Liver (tissue), 9 donors: ENCODE results near the gene NUB1. TPM values are rescaled to one million over a fixed set of nuclear protein-coding genes. Genes with fewer than 3 reads are reported as not detected.

Experiments
- DNase-seq: peaks from one replicate; pipeline ENCODE4 v3.0.0-alpha.2; 2017; ENCODE audit warnings: low spot score
- H3K27ac ChIP-seq, 2 donors: one replicate each; pipeline ENCODE4 v1.7.0; 2013; ENCODE audit warnings: inconsistent platforms in 2 of 2, low read length in 2 of 2, control low read depth in 1 of 2, low read depth in 1 of 2, mild to moderate bottlenecking in 1 of 2
- H3K27me3 ChIP-seq, 4 donors: one replicate each; pipeline versions ENCODE4 v1.6.1 to v1.7.0; 2013; ENCODE audit warnings: low read length in 3 of 4, inconsistent platforms in 1 of 4, mild to moderate bottlenecking in 1 of 4, moderate library complexity in 1 of 4; ENCODE audit not compliant: control insufficient read depth in 4 of 4, insufficient read depth in 4 of 4
- H3K36me3 ChIP-seq, 4 donors: one replicate each; pipeline versions ENCODE4 v1.6.1 to v1.7.0; 2013; ENCODE audit warnings: low read length in 3 of 4, mild to moderate bottlenecking in 3 of 4, low read depth in 1 of 4, moderate library complexity in 1 of 4; ENCODE audit not compliant: control insufficient read depth in 4 of 4, insufficient read depth in 3 of 4
- H3K4me1 ChIP-seq, 4 donors: one replicate each; pipeline versions ENCODE4 v1.6.1 to v1.7.0; 2013; ENCODE audit warnings: low read length in 3 of 4, mild to moderate bottlenecking in 3 of 4, moderate library complexity in 1 of 4; ENCODE audit not compliant: control insufficient read depth in 4 of 4, insufficient read depth in 4 of 4
- H3K4me3 ChIP-seq, 3 donors: one replicate each; pipeline versions ENCODE4 v1.6.1 to v1.7.0; 2013; ENCODE audit warnings: low read length in 3 of 3, control low read depth in 1 of 3, low read depth in 1 of 3, mild to moderate bottlenecking in 1 of 3
- H3K9ac ChIP-seq, 2 donors: one replicate each; pipeline ENCODE4 v1.7.0; 2013; ENCODE audit warnings: low read length in 2 of 2, mild to moderate bottlenecking in 2 of 2, moderate library complexity in 2 of 2, control low read depth in 1 of 2, low read depth in 1 of 2
- H3K9me3 ChIP-seq, 4 donors: one replicate each; pipeline versions ENCODE4 v1.6.1 to v1.7.0; 2013; ENCODE audit warnings: low read length in 3 of 4; ENCODE audit not compliant: control insufficient read depth in 4 of 4
- EGR1 ChIP-seq, 2 donors: IDR thresholded peaks; 2 replicates each; pipeline ENCODE4 v1.6.1; 2016 to 2018; ENCODE audit warnings: antibody characterized with exemption in 2 of 2, low read depth in 2 of 2
- FOXA2 ChIP-seq: IDR thresholded peaks from 2 replicates; pipeline ENCODE4 v1.6.1; 2016; ENCODE audit warnings: antibody characterized with exemption
- GABPA ChIP-seq, 2 donors: IDR thresholded peaks in 1 of 2; conservative IDR thresholded peaks in 1 of 2; 2 replicates each; pipeline ENCODE4 v1.6.1; 2016; ENCODE audit warnings: antibody characterized with exemption in 2 of 2, mild to moderate bottlenecking in 1 of 2, moderate library complexity in 1 of 2
- HNF4A ChIP-seq, 2 donors: conservative IDR thresholded peaks; 2 replicates each; pipeline ENCODE4 v1.6.1; 2016; ENCODE audit warnings: antibody characterized with exemption in 2 of 2, mild to moderate bottlenecking in 2 of 2
- HNF4G ChIP-seq: IDR thresholded peaks from 2 replicates; pipeline ENCODE4 v1.6.1; 2016; ENCODE audit warnings: antibody characterized with exemption
- JUND ChIP-seq, 2 donors: IDR thresholded peaks; 2 replicates each; pipeline ENCODE4 v1.6.1; 2016; ENCODE audit warnings: antibody characterized with exemption in 2 of 2
- RAD21 ChIP-seq, 2 donors: IDR thresholded peaks; 2 replicates each; pipeline ENCODE4 v1.6.1; 2016; ENCODE audit warnings: antibody characterized with exemption in 2 of 2, mild to moderate bottlenecking in 2 of 2
- RXRA ChIP-seq, 2 donors: IDR thresholded peaks; 2 replicates each; pipeline ENCODE4 v1.6.1; 2017 to 2018; ENCODE audit warnings: antibody characterized with exemption in 2 of 2, mild to moderate bottlenecking in 1 of 2
- SP1 ChIP-seq: IDR thresholded peaks from 2 replicates; pipeline ENCODE4 v1.6.1; 2018; ENCODE audit warnings: antibody characterized with exemption, mild to moderate bottlenecking
- TAF1 ChIP-seq: conservative IDR thresholded peaks from 2 replicates; pipeline ENCODE4 v1.6.1; 2016; ENCODE audit warnings: antibody characterized with exemption, mild to moderate bottlenecking
- YY1 ChIP-seq: IDR thresholded peaks from 2 replicates; pipeline ENCODE4 v1.6.1; 2016; ENCODE audit warnings: antibody characterized with exemption, mild to moderate bottlenecking
- WGBS: extraction: QIAGEN DNeasy Blood & Tissue Kit; methylation state at CpG from one replicate; pipeline ENCODE4 v1.1.7; 2013; 5-methylcytosine and 5-hydroxymethylcytosine counted together
- polyA plus RNA-seq, 2 donors: library from polyadenylated mRNA; stranded (reverse) in 1 of 2; unstranded in 1 of 2; fragments of 200-250 nt in 1 of 2; fragments of >200 nt in 1 of 2; fragmentation: Nextera tagmentation in 1 of 2; extraction: Ambion mirVana in 1 of 2; gene quantifications; one replicate each; pipeline versions ENCODE4 v1.2.1 to v1.2.3, GENCODE V29; 2013 to 2015
- total RNA-seq, 2 donors: library from RNA; depleted of rRNA; stranded (reverse); fragments of >200 nt; gene quantifications; one replicate each; pipeline ENCODE4 v1.2.3, GENCODE V29; 2014
- TF ChIP-seq, protein P1 (sequence below): fragments of 150-350 bp; IDR thresholded peaks from 2 replicates; pipeline ENCODE4 v1.5.1; 2017; ENCODE audit warnings: improper control_type of control experiment, low read depth, low read length; ENCODE audit not compliant: missing input control
- TF ChIP-seq, protein P2 (sequence below): IDR thresholded peaks from 2 replicates; pipeline ENCODE4 v1.6.1; 2016; ENCODE audit warnings: antibody characterized with exemption
- TF ChIP-seq, protein P3 (sequence below): IDR thresholded peaks from 2 replicates; pipeline ENCODE4 v1.6.1; 2016; ENCODE audit warnings: antibody characterized with exemption
- TF ChIP-seq, protein P4 (sequence below): IDR thresholded peaks from 2 replicates; pipeline ENCODE4 v1.6.1; 2016; ENCODE audit warnings: antibody characterized with exemption
- TF ChIP-seq, protein P5 (sequence below): IDR thresholded peaks from 2 replicates; pipeline ENCODE4 v1.6.1; 2016; ENCODE audit warnings: antibody characterized with exemption, mild to moderate bottlenecking
- donor health status: healthy.
- donor health status: healthy.
- donor health status: healthy.
- donor health status: healthy.
- donor health status: healthy.

Gene NUB1
- total and polyA plus RNA-seq, 4 donors, result 14.0 to 27.9 (median 18.8) TPM

DNA sequence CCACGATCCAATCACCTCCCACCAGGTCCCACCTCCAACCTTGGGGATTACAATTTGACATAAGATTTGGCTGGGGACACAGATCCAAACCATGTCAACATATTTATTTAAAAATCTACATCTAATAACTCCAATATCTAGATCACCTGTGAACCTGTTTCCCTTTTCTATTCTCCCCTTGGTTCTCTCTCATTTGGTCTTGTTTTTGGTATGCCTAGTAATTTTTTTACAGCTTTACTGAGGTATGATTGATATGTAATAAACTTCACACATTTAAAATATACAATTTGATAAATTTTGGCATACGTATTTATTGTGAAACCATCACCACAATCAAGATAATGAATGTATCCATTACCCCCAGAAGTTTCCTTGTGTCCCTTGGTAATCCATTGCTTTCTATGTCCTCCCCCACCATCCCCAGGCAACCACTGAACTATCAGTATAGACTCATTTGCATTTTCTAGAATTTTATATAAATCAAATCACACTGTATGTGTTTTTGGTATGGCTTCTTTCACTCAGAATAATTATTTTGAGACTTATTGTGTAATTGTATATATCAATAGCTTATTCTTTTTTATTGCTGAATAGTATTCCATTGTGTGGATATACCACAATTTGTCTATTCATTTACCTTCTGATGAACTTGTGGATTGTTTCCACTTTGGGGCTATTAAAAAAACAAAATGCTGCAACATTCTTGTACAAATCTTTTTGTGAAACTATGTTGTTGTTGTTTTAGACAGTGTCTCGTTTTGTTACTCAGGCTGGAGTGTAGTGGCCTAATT lies 45.2 kb upstream of the NUB1 start:
- H3K27ac ChIP-seq, result no peak overlapping the region
- no peaks in the 10 kb centered on the region for H3K36me3 ChIP-seq
- H3K4me3 ChIP-seq, result no peak overlapping the region
- no peaks in the 10 kb centered on the region for H3K9me3 ChIP-seq
- WGBS, result 48% methylated on average over 3 of the region's 3 CpGs
- no peaks in the 10 kb centered on the region for H3K27me3 ChIP-seq
- H3K9ac ChIP-seq, result no peak overlapping the region
- TF ChIP-seq, protein P1, sequence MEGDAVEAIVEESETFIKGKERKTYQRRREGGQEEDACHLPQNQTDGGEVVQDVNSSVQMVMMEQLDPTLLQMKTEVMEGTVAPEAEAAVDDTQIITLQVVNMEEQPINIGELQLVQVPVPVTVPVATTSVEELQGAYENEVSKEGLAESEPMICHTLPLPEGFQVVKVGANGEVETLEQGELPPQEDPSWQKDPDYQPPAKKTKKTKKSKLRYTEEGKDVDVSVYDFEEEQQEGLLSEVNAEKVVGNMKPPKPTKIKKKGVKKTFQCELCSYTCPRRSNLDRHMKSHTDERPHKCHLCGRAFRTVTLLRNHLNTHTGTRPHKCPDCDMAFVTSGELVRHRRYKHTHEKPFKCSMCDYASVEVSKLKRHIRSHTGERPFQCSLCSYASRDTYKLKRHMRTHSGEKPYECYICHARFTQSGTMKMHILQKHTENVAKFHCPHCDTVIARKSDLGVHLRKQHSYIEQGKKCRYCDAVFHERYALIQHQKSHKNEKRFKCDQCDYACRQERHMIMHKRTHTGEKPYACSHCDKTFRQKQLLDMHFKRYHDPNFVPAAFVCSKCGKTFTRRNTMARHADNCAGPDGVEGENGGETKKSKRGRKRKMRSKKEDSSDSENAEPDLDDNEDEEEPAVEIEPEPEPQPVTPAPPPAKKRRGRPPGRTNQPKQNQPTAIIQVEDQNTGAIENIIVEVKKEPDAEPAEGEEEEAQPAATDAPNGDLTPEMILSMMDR, result no peak
- TF ChIP-seq, protein P2, sequence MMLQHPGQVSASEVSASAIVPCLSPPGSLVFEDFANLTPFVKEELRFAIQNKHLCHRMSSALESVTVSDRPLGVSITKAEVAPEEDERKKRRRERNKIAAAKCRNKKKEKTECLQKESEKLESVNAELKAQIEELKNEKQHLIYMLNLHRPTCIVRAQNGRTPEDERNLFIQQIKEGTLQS, result no peak
- TF ChIP-seq JUND (IDR thresholded peaks at IDR 0.05) (no peak), TAF1 (no peak), RXRA (IDR thresholded peaks at IDR 0.05) (no peak), GABPA (IDR thresholded peaks at IDR 0.05 in 1 of 2, conservative IDR thresholded peaks at IDR 0.05 in 1 of 2) (no peak), HNF4A (conservative IDR thresholded peaks at IDR 0.05) (no peak), EGR1 (IDR thresholded peaks at IDR 0.05; ENCODE audit: low read depth in 2 of 2) (no peak), YY1 (no peak)
- TF ChIP-seq, protein P3, sequence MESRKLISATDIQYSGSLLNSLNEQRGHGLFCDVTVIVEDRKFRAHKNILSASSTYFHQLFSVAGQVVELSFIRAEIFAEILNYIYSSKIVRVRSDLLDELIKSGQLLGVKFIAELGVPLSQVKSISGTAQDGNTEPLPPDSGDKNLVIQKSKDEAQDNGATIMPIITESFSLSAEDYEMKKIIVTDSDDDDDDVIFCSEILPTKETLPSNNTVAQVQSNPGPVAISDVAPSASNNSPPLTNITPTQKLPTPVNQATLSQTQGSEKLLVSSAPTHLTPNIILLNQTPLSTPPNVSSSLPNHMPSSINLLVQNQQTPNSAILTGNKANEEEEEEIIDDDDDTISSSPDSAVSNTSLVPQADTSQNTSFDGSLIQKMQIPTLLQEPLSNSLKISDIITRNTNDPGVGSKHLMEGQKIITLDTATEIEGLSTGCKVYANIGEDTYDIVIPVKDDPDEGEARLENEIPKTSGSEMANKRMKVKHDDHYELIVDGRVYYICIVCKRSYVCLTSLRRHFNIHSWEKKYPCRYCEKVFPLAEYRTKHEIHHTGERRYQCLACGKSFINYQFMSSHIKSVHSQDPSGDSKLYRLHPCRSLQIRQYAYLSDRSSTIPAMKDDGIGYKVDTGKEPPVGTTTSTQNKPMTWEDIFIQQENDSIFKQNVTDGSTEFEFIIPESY, result no peak
- no peak for DNase-seq
- no peaks in the 10 kb centered on the region for H3K4me1 ChIP-seq

DNA sequence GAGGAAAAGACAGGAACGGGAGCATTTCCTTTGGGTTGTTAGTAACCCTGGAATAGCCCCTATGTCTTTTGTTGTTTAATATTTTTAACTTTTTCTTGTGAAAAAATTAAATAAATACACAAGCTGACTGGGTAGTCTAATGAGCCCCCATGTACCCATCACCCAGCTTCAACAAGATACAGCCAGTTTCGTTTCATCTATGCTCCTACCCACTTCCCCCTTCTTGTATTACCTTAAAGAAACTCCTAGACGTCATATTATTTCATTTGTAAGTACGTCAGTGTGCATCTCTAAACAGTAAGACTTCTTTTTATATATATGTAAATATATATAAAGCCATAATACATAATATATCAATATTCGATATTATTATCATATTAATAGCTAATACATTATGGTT lies 42.8 kb upstream of the NUB1 start:
- H3K27ac ChIP-seq, result no peak overlapping the region

More for the DNA sequence above, 42.8 kb upstream of the NUB1 start:
- Histone ChIP-seq H3K27me3 (peaks cover 0 to 4% (median 0%) of the 10 kb centered on the region in 4 donors), H3K4me3 (no peak overlapping the region), H3K9ac (no peak overlapping the region), H3K36me3 (no peaks in the 10 kb centered on the region), H3K4me1 (peaks cover 0 to 6% (median 4%) of the 10 kb centered on the region in 4 donors), H3K9me3 (no peaks in the 10 kb centered on the region)
- no peak for TF ChIP-seq RXRA (IDR thresholded peaks at IDR 0.05)
- TF ChIP-seq FOXA2, result no peak
- no peak for TF ChIP-seq TAF1
- TF ChIP-seq, protein P1, result no peak
- TF ChIP-seq, protein P3, result no peak
- no peak for TF ChIP-seq SP1
- TF ChIP-seq, protein P4, sequence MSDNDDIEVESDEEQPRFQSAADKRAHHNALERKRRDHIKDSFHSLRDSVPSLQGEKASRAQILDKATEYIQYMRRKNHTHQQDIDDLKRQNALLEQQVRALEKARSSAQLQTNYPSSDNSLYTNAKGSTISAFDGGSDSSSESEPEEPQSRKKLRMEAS, result no peak
- TF ChIP-seq EGR1 (IDR thresholded peaks at IDR 0.05; ENCODE audit: low read depth in 2 of 2), result no peak
- no peak for TF ChIP-seq RAD21 (IDR thresholded peaks at IDR 0.05)
- no peak for TF ChIP-seq HNF4G
- no peak for TF ChIP-seq GABPA (IDR thresholded peaks at IDR 0.05 in 1 of 2, conservative IDR thresholded peaks at IDR 0.05 in 1 of 2)
- TF ChIP-seq YY1, result no peak
- no peak for TF ChIP-seq HNF4A (conservative IDR thresholded peaks at IDR 0.05)
- TF ChIP-seq, protein P5, sequence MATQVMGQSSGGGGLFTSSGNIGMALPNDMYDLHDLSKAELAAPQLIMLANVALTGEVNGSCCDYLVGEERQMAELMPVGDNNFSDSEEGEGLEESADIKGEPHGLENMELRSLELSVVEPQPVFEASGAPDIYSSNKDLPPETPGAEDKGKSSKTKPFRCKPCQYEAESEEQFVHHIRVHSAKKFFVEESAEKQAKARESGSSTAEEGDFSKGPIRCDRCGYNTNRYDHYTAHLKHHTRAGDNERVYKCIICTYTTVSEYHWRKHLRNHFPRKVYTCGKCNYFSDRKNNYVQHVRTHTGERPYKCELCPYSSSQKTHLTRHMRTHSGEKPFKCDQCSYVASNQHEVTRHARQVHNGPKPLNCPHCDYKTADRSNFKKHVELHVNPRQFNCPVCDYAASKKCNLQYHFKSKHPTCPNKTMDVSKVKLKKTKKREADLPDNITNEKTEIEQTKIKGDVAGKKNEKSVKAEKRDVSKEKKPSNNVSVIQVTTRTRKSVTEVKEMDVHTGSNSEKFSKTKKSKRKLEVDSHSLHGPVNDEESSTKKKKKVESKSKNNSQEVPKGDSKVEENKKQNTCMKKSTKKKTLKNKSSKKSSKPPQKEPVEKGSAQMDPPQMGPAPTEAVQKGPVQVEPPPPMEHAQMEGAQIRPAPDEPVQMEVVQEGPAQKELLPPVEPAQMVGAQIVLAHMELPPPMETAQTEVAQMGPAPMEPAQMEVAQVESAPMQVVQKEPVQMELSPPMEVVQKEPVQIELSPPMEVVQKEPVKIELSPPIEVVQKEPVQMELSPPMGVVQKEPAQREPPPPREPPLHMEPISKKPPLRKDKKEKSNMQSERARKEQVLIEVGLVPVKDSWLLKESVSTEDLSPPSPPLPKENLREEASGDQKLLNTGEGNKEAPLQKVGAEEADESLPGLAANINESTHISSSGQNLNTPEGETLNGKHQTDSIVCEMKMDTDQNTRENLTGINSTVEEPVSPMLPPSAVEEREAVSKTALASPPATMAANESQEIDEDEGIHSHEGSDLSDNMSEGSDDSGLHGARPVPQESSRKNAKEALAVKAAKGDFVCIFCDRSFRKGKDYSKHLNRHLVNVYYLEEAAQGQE, result no peak
- no peak for DNase-seq
- 44% methylated on average over 5 of the region's 5 CpGs for WGBS
